ENCODE measurements around the gene URB1.
"Not testable (repeated sequence)": the region's sequence is repeated elsewhere in the genome, so short reads cannot be mapped to it uniquely, and the experiment has no call there.

URB1 gene

DNA sequence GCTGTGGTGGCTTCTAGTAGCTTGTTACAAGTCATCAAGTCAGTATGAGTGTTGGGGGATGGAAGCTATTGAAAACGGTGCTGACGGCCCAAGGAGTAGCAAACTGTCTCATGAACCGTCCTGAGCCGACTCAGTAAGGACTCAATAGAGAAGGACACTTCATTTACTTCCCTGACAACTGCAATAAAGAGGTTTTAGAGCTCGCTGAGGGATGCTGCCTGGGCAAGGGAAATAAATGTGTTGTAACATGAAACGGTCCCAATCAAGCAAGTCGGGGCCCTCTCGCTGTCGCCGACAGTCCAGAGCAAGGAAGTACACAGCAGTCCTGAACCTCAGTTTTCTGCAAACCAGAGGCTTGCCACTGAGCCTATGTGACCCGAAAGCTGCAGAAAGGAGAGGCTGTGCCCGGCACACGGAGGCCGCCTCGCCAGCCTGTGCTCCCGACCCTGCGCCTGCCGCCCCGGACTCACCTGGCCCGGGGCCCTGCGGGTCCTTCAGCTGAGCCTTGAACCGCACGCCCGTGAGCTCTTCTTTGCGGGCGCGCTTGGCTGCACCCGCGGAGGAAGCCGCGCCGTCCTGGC lies 423 bp downstream of the URB1 start:
- Histone ChIP-seq H2AFZ (peak overlapping the region; percentile 68), H3K27me3 (ENCODE audit: control insufficient read depth, insufficient read depth, low read length) (no peaks in the 10 kb centered on the region), H3K4me1 (peaks cover 14% of the 10 kb centered on the region), H3K4me3 (ENCODE audit: low read depth, low read length) (peak overlapping the region; percentile 96), H3K9me3 (ENCODE audit: control insufficient read depth, low read length) (no peaks in the 10 kb centered on the region), H3K4me2 (ENCODE audit: low read length) (peak overlapping the region; percentile 100), H3K27ac (peak overlapping the region; percentile 98), H3K9ac (no peak overlapping the region), H3K36me3 (ENCODE audit: control insufficient read depth, insufficient read depth, low read length) (no peaks in the 10 kb centered on the region), H3K79me2 (peaks cover 30% of the 10 kb centered on the region)
- TF ChIP-seq, protein P1, sequence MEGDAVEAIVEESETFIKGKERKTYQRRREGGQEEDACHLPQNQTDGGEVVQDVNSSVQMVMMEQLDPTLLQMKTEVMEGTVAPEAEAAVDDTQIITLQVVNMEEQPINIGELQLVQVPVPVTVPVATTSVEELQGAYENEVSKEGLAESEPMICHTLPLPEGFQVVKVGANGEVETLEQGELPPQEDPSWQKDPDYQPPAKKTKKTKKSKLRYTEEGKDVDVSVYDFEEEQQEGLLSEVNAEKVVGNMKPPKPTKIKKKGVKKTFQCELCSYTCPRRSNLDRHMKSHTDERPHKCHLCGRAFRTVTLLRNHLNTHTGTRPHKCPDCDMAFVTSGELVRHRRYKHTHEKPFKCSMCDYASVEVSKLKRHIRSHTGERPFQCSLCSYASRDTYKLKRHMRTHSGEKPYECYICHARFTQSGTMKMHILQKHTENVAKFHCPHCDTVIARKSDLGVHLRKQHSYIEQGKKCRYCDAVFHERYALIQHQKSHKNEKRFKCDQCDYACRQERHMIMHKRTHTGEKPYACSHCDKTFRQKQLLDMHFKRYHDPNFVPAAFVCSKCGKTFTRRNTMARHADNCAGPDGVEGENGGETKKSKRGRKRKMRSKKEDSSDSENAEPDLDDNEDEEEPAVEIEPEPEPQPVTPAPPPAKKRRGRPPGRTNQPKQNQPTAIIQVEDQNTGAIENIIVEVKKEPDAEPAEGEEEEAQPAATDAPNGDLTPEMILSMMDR (IDR thresholded peaks at IDR 0.05), result no peak

- H3K9me3 ChIP-seq (ENCODE audit: control insufficient read depth, low read length), result no peaks in the 10 kb centered on the region
- H3K27me3 ChIP-seq (ENCODE audit: control insufficient read depth, insufficient read depth, low read length), result no peaks in the 10 kb centered on the region
- H3K4me1 ChIP-seq, result peaks cover 14% of the 10 kb centered on the region
- H3K4me3 ChIP-seq (ENCODE audit: low read depth, low read length), result peak overlapping the region; percentile 96
- H3K4me2 ChIP-seq (ENCODE audit: low read length), result peak overlapping the region; percentile 100
- TF ChIP-seq, protein P1 (IDR thresholded peaks at IDR 0.05), result no peak
- H3K27ac ChIP-seq, result no peak overlapping the region
- peaks cover 32% of the 10 kb centered on the region for H3K79me2 ChIP-seq
- H3K36me3 ChIP-seq (ENCODE audit: control insufficient read depth, insufficient read depth, low read length), result no peaks in the 10 kb centered on the region
- no peak overlapping the region for H3K9ac ChIP-seq
- H2AFZ ChIP-seq, result no peak overlapping the region
Observed at GRCh38 chr21:32391755-32392154, 1.1 kb downstream of the URB1 start.

- not testable (repeated sequence) for H3K4me3 ChIP-seq (ENCODE audit: low read depth, low read length); H3K4me2 ChIP-seq (ENCODE audit: low read length); H3K9ac ChIP-seq; H3K36me3 ChIP-seq (ENCODE audit: control insufficient read depth, insufficient read depth, low read length); H3K27me3 ChIP-seq (ENCODE audit: control insufficient read depth, insufficient read depth, low read length); H3K9me3 ChIP-seq (ENCODE audit: control insufficient read depth, low read length); H3K27ac ChIP-seq; H2AFZ ChIP-seq
- Histone ChIP-seq H3K4me1 (peaks cover 23% of the 10 kb centered on the region), H3K79me2 (peaks cover 32% of the 10 kb centered on the region)
Observed at GRCh38 chr21:32390537-32391224, 2.1 kb downstream of the URB1 start.

DNA sequence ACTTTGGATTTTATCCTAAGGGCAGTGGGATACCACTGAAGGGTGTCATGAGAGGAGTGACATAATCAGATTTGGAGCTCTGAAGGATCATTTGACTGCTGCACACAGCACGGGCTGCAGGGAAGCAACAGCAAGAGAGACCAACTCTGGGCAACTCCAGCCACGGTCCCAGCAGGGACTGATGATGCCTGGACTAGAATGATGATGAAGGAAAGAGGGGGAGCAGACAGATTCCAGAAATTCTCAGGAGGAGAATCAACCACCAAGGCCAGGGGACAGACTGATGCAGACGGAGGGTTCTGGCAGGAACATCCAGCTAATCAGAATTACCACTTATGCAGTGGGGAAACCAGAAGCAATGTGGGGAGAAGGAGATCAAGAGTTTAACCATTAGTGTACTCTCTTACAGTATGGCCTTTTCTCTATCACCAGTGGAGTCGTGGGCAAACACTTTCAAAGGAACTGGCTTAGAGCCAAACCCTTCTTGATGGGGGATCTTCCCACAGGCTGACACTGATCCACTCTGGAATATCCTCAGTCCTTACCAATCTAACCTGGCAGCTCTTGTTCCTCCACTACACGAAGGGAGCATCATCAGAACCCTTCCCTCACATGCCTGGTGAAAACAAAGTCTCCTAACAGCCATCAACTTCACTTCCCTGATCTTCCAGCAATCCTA lies 3.3 kb downstream of the URB1 start:
- Histone ChIP-seq H3K27ac (no peak overlapping the region), H2AFZ (no peak overlapping the region), H3K27me3 (ENCODE audit: control insufficient read depth, insufficient read depth, low read length) (no peaks in the 10 kb centered on the region), H3K9ac (no peak overlapping the region), H3K36me3 (ENCODE audit: control insufficient read depth, insufficient read depth, low read length) (no peaks in the 10 kb centered on the region), H3K4me1 (peaks cover 23% of the 10 kb centered on the region), H3K9me3 (ENCODE audit: control insufficient read depth, low read length) (no peaks in the 10 kb centered on the region), H3K79me2 (peaks cover 32% of the 10 kb centered on the region), H3K4me2 (ENCODE audit: low read length) (no peak overlapping the region), H3K4me3 (ENCODE audit: low read depth, low read length) (no peak overlapping the region)
- TF ChIP-seq, protein P1 (IDR thresholded peaks at IDR 0.05), result no peak

DNA sequence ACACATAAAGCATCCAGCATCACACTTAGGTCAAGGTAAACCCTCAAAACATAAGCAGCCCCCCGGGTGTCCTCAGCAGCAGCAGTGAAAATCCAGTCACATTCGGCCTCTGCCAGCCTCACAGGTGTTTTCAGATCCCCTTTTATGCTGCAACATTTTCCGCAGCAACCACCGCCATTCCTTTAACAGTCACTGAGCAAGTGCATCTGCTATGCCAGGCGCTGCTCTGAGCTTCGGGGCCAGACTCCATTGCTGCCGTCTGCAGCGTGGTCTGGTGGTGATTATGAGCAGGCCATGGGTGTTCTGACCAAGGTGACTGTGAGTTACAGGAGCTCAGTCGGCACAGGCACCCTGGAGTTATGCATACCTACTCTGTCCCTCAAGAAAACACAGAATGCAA lies 4.5 kb downstream of the URB1 start:
- Histone ChIP-seq H3K36me3 (ENCODE audit: control insufficient read depth, insufficient read depth, low read length) (no peaks in the 10 kb centered on the region), H3K4me3 (ENCODE audit: low read depth, low read length) (no peak overlapping the region), H3K27me3 (ENCODE audit: control insufficient read depth, insufficient read depth, low read length) (no peaks in the 10 kb centered on the region), H2AFZ (no peak overlapping the region), H3K9ac (no peak overlapping the region), H3K4me2 (ENCODE audit: low read length) (no peak overlapping the region), H3K79me2 (peaks cover 32% of the 10 kb centered on the region), H3K9me3 (ENCODE audit: control insufficient read depth, low read length) (no peaks in the 10 kb centered on the region), H3K27ac (no peak overlapping the region), H3K4me1 (peaks cover 17% of the 10 kb centered on the region)
- TF ChIP-seq, protein P1 (IDR thresholded peaks at IDR 0.05), result no peak

Data from parathyroid adenoma (tissue), 2 donors.